Smooth muscle cell (in vitro differentiated cells): ENCODE results near the gene SERF2. TPM values are rescaled to one million over a fixed set of nuclear protein-coding genes. Genes with fewer than 3 reads are reported as not detected.
"Not testable (repeated sequence)": the region's sequence is repeated elsewhere in the genome, so short reads cannot be mapped to it uniquely, and the experiment has no call there.

Experiments used
- DNase-seq: peaks from one replicate; lab custom pipeline; 2025; ENCODE audit not compliant: unreplicated experiment; lab: John Stamatoyannopoulos, UW
- H2AFZ ChIP-seq: fragments of 200-600 bp; sonication (generic); 2 replicates; pipeline ENCODE4 v1.6.0; 2016; ENCODE audit warnings: antibody characterized with exemption, low read depth, mild to moderate bottlenecking
- H3F3A ChIP-seq: fragments of 200-600 bp; sonication (generic); 2 replicates; pipeline ENCODE4 v1.6.0; 2017; ENCODE audit warnings: antibody characterized with exemption, low read depth
- H3K27ac ChIP-seq: fragments of 200-600 bp; sonication (generic); 2 replicates; pipeline ENCODE4 v1.5.1; 2016; ENCODE audit warnings: low read depth, mild to moderate bottlenecking
- H3K27me3 ChIP-seq: fragments of 200-600 bp; sonication (generic); 2 replicates; pipeline ENCODE4 v1.6.1; 2016; ENCODE audit warnings: low read depth, mild to moderate bottlenecking
- H3K36me3 ChIP-seq: fragments of 200-600 bp; sonication (generic); 2 replicates; pipeline ENCODE4 v1.5.1; 2016; ENCODE audit warnings: low read depth
- H3K4me1 ChIP-seq: fragments of 200-600 bp; sonication (generic); 2 replicates; pipeline ENCODE4 v1.5.1; 2016; ENCODE audit warnings: low read depth
- H3K4me2 ChIP-seq: fragments of 200-600 bp; sonication (generic); 2 replicates; pipeline ENCODE4 v1.6.0; 2016; ENCODE audit warnings: mild to moderate bottlenecking
- H3K4me3 ChIP-seq: fragments of 200-600 bp; sonication (generic); 2 replicates; pipeline ENCODE4 v1.5.1; 2016; ENCODE audit warnings: mild to moderate bottlenecking
- H3K79me2 ChIP-seq: fragments of 200-600 bp; sonication (generic); 2 replicates; pipeline ENCODE4 v1.6.0; 2016; ENCODE audit warnings: low read depth, mild to moderate bottlenecking
- H3K9ac ChIP-seq: fragments of 200-600 bp; sonication (generic); 2 replicates; pipeline ENCODE4 v1.6.0; 2016; ENCODE audit warnings: low read depth
- H3K9me3 ChIP-seq: fragments of 200-600 bp; sonication (generic); replicated peaks from 2 replicates; pipeline ENCODE4 v1.5.1; 2016; ENCODE audit warnings: low read depth
- H4K20me1 ChIP-seq: fragments of 200-600 bp; sonication (generic); 2 replicates; pipeline ENCODE4 v1.6.0; 2016; ENCODE audit warnings: low read depth
- WGBS: methylation state at CpG from one replicate; pipeline ENCODE4 v1.1.7; 2016; ENCODE audit warnings: low lambda C conversion rate; 5-methylcytosine and 5-hydroxymethylcytosine counted together
- microRNA counts: library from miRNA; unstranded; fragments of <30 nt; microRNA quantifications from one replicate; lab custom pipeline; 2016
- microRNA-seq: library from miRNA; unstranded; fragments of <30 nt; microRNA quantifications from one replicate; pipeline ENCODE4, GENCODE V29; 2016; ENCODE audit warnings: borderline number of aligned reads
- polyA plus RNA-seq: library from polyadenylated mRNA; unstranded; fragments of >200 nt; fragmentation: Nextera tagmentation; extraction: Ambion mirVana; gene quantifications from 2 replicates; pipeline ENCODE4 v1.2.1, GENCODE V29; 2016
- small RNA-seq: library from RNA; depleted of rRNA; stranded (forward); fragments of <200 nt; gene quantifications from one replicate; pipeline ENCODE3, GENCODE V24; 2014
- total RNA-seq: library from RNA; depleted of rRNA; stranded (reverse); fragments of >200 nt; gene quantifications from 2 replicates; pipeline ENCODE4 v1.2.3, GENCODE V29; 2014
- TF ChIP-seq, protein P1 (sequence below): fragments of 200-600 bp; sonication (generic); IDR thresholded peaks from 2 replicates; pipeline ENCODE4 v1.5.1; 2017; ENCODE audit warnings: borderline replicate concordance, mild to moderate bottlenecking, antibody characterized with exemption; ENCODE audit not compliant: insufficient read depth, poor library complexity, severe bottlenecking

Gene SERF2
- total and polyA plus RNA-seq, 2 experiments from 2014 or later = 1,247 to 2,420 TPM

DNA sequence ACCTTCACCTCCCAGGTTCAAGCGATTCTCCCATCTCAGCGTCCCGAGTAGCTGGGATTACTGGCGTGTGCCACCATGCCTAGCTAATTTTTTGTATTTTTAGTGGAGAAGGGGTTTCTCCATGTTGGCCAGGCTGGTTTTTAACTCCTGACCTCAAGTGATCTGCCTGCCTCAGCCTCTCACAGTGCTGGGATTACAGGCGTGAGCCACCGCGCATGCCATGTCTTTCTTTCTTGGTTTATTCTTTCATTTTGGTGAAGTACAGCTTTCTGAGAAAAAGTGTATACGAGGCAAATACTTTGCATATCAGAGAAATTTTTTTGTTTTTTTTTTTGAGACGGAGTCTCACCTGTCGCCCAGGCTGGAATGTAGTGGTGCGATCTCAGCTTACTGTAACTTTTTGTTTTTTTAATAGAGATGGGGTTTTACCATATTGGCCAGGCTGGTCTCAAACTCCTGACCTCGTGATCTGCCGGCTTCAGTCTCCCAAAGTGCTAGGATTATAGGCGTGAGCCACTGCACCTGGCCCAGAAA lies 39.5 kb downstream of the SERF2 start:
- not testable (repeated sequence) for H4K20me1 ChIP-seq, H3K27me3 ChIP-seq, H3K4me3 ChIP-seq, H3K27ac ChIP-seq, H3F3A ChIP-seq, H3K4me1 ChIP-seq, H3K79me2 ChIP-seq, H2AFZ ChIP-seq, H3K36me3 ChIP-seq, DNase-seq, H3K9ac ChIP-seq, H3K9me3 ChIP-seq, H3K4me2 ChIP-seq
- 95% methylated on average over 14 of the region's 14 CpGs for WGBS

DNA sequence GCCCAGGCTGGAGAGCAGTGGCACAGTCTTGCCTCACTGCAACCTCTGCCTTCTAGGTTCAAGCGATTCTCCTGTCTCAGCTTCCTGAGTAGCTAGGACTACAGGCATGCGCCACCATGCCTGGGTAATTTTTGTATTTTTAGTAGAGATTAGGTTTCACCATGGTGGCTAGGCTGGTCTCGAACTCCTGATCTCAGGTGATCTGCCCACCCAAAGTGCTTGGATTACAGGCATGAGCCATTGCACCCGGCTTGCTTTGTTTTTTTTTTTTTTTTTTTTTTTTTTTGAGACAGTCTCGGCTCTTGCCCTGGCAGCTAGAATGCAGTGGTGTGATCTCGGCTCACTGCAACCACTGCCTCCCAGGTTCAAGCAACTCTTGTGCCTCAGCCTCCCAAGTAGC lies 40.4 kb downstream of the SERF2 start:
- not testable (repeated sequence) for H3K36me3 ChIP-seq, H3K27ac ChIP-seq, H3K79me2 ChIP-seq, H3K9ac ChIP-seq, H3K4me2 ChIP-seq, H3F3A ChIP-seq, H4K20me1 ChIP-seq, H3K4me3 ChIP-seq, H2AFZ ChIP-seq, H3K27me3 ChIP-seq, H3K9me3 ChIP-seq, H3K4me1 ChIP-seq, DNase-seq
- WGBS = 92% methylated on average over 6 of the region's 6 CpGs

DNA sequence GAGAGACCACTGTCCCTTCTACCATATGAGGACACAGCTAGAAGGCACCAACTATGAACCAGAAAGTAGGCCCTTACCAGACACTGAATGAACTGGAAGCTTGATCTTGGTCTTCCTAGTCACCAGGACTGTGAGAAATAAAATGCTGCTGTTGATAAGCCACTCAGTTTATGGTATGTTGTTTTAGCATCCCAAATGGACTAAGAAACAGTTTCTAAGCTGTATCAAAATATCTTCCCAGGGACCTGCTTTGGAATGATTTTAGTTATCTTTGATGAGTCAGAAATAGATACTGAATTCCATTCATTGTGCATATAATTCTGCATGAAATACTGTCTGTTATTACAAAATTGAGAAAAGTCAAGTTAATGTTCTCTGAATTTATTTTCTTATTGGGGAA lies 53.3 kb downstream of the SERF2 start:
- Histone ChIP-seq H3K27me3 (no peaks in the 10 kb centered on the region), H3K79me2 (no peaks in the 10 kb centered on the region), H3F3A (no peaks in the 10 kb centered on the region), H3K9ac (no peak overlapping the region), H3K4me2 (no peak overlapping the region), H2AFZ (no peak overlapping the region), H3K4me1 (no peaks in the 10 kb centered on the region), H4K20me1 (no peaks in the 10 kb centered on the region), H3K36me3 (no peaks in the 10 kb centered on the region), H3K27ac (no peak overlapping the region), H3K4me3 (no peak overlapping the region), H3K9me3 (no peaks in the 10 kb centered on the region)
- TF ChIP-seq, protein P1, sequence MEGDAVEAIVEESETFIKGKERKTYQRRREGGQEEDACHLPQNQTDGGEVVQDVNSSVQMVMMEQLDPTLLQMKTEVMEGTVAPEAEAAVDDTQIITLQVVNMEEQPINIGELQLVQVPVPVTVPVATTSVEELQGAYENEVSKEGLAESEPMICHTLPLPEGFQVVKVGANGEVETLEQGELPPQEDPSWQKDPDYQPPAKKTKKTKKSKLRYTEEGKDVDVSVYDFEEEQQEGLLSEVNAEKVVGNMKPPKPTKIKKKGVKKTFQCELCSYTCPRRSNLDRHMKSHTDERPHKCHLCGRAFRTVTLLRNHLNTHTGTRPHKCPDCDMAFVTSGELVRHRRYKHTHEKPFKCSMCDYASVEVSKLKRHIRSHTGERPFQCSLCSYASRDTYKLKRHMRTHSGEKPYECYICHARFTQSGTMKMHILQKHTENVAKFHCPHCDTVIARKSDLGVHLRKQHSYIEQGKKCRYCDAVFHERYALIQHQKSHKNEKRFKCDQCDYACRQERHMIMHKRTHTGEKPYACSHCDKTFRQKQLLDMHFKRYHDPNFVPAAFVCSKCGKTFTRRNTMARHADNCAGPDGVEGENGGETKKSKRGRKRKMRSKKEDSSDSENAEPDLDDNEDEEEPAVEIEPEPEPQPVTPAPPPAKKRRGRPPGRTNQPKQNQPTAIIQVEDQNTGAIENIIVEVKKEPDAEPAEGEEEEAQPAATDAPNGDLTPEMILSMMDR = no peak
- DNase-seq = no peak

MicroRNAs within 50 kb of the gene (microRNA counts, 767-probe panel; counts per million panel counts)
- microRNA hsa-miR-1282 (lab: Ali Mortazavi, UCI) = 183 counts per million

Small RNA genes lying within 50 kb of the gene (microRNA-seq; reads per million reads assigned to microRNA genes)
- gene MIR1282 = not detected

Small RNA genes lying within 50 kb of the gene (small RNA-seq; reads per million reads assigned to genes)
- gene MIR1282 = not detected

Other genes starting within 250 kb of the SERF2 start
- gene PPIP5K1, start 202.1 kb upstream of the SERF2 start, total RNA-seq = 14.5 and 24.6 TPM in 2 replicates
- gene PPIP5K1, start 202.1 kb upstream of the SERF2 start, polyA plus RNA-seq = 4.8 and 8.7 TPM in 2 replicates
- gene CKMT1B, start 198.3 kb upstream of the SERF2 start, total RNA-seq = 0.27 and 7.2 TPM in 2 replicates
- not detected in 2 replicates for gene CKMT1B, start 198.3 kb upstream of the SERF2 start, polyA plus RNA-seq
- 0.31 and 0.49 TPM in 2 replicates for gene STRC, start 173.5 kb upstream of the SERF2 start, total RNA-seq
- 0.75 and 1.2 TPM in 2 replicates for gene STRC, start 173.5 kb upstream of the SERF2 start, polyA plus RNA-seq
- gene CATSPER2, start 143.5 kb upstream of the SERF2 start, total RNA-seq = 1.7 and 20.7 TPM in 2 replicates
- gene CATSPER2, start 143.5 kb upstream of the SERF2 start, polyA plus RNA-seq = 1.9 and 3.7 TPM in 2 replicates
- 0.40 TPM in 1 of 2 replicates, not detected in the other for gene CKMT1A, start 98.5 kb upstream of the SERF2 start, total RNA-seq
- 0.66 TPM in 1 of 2 replicates, not detected in the other for gene CKMT1A, start 98.5 kb upstream of the SERF2 start, polyA plus RNA-seq
- gene PDIA3, start 45.9 kb upstream of the SERF2 start, total RNA-seq = 309 and 390 TPM in 2 replicates
- 907 and 1,212 TPM in 2 replicates for gene PDIA3, start 45.9 kb upstream of the SERF2 start, polyA plus RNA-seq
- gene ELL3, start 15.4 kb upstream of the SERF2 start, total RNA-seq = 1.1 and 3.7 TPM in 2 replicates
- 0.25 and 3.2 TPM in 2 replicates for gene ELL3, start 15.4 kb upstream of the SERF2 start, polyA plus RNA-seq
- gene SERINC4, start 7.9 kb downstream of the SERF2 start, total RNA-seq = not detected in 2 replicates
- gene SERINC4, start 7.9 kb downstream of the SERF2 start, polyA plus RNA-seq = 0.17 TPM in 1 of 2 replicates, not detected in the other
- gene HYPK, start 8.3 kb downstream of the SERF2 start, total RNA-seq = 14.6 and 14.7 TPM in 2 replicates
- gene HYPK, start 8.3 kb downstream of the SERF2 start, polyA plus RNA-seq = 7.3 and 20.2 TPM in 2 replicates
- gene MFAP1, start 32.4 kb downstream of the SERF2 start, total RNA-seq = 34.9 and 43.3 TPM in 2 replicates
- gene MFAP1, start 32.4 kb downstream of the SERF2 start, polyA plus RNA-seq = 37.9 and 41.2 TPM in 2 replicates
- 9.8 and 19.7 TPM in 2 replicates for gene WDR76, start 34.7 kb downstream of the SERF2 start, total RNA-seq
- 3.4 and 3.9 TPM in 2 replicates for gene WDR76, start 34.7 kb downstream of the SERF2 start, polyA plus RNA-seq